Stimulated activated CD8-positive, alpha-beta memory T cell treated with anti-CD3 and anti-CD28 coated beads, Interleukin-2, amount 100 ng/mL, for 48 hours (primary cell): ENCODE data around the gene SPRED1.

Source experiments
- DNase-seq, 2 donors: peaks; one replicate each; pipeline ENCODE4 v3.0.0-alpha.2; 2020; ENCODE audit warnings: low read depth in 2 of 2

Gene SPRED1

DNA sequence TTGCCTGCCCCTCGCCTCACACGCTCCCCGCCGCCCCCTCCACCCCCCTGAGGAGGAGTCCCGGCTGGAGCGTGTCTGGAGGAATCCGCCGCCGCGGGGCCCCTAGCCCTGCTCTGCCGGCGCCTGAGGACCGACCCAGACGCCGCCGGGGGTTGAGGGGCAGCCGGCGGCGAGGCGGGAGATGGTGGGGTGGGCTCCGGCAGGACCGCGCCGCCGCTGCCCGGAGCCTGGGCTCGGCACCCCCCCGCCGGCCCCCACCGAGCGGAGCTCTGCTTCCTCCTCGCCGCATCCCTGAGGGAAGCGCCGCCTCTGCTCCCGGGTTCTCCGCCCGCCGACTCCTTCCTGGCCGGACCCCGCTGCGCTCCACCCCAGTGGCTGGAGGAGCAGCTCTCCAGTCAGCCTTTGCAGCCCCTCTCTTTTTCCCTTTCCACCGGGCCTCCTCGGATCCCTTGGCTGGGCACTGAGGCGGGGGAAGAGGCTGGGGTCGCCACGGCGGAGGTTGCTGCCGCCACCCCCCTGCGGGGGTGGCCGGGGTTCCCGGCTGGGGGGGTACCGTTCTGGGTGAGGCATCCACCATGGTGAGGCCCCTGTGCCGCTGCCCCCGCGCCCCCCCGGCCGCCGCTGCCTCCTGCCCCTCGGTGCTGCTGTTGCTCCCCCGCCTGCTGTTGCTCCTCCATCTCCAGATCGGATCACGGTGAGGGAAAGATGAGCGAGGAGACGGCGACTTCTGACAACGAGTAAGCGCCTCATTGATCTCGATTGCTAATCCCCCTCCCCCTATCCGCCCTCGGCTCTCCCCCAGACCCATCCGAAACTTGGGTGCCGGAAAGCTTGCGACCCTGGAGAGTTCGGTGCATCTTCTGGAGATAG, at the start of gene SPRED1:
Gene SPRED1, plus strand, starts transcription at position 356 of the 870 bp plus-strand sequence. Its CDS starts 350 bp downstream, at position 706.
- peak; percentile 3 to 11 for DNase-seq

DNA sequence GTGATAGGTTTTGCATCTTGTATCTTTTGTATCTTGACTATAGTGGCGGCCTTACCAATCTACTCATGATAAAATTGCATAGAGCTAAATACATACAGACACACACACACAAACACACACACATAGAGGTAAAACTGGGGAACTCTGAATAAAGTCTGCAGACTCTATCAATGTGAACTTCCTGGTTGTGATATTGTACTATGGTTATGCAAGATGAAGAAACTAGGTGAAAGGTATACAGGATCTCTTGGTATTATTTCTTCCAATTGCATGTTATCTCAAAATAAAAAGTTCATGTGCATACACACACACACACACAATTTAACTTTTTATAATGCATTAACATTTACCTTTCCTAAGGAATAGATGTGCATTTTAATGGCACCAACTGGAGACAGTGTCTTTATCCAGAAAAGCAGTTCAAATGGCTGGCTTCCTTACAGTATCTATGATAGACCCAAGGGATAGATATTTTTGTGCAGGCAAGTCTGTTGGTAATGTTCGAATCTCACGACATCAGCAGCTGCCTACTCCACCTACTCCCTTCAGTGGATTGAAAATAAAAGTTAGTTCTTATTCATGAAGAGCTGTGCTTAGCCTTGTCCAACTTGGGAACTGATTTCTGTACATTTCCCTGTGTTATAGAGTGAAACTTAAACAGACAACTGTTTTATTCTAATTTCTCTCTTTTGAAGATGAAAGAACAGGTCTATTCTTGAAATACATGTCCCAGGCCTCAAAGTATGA, 46.9 kb upstream of the SPRED1 start:
- no peak for DNase-seq

DNA sequence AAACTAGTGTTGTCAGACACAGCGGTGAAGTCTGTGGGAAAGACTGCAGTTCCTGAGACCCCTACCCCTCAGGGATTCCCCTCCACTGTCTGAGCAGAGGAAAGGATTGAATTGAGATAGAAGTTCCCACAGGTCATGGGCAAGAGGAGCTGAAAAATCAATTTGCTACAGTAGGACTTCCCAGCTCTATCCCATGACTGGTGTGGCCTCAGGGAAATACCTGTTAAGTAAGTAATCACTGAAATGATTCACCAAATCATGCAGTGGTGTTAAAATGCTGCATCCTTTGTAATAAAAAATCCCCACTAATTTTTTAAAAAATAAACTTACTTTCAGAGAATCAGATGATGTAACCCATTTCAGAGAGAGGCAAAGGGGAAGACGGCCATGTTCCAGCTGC, 45.0 kb upstream of the SPRED1 start:
- DNase-seq: no peak

DNA sequence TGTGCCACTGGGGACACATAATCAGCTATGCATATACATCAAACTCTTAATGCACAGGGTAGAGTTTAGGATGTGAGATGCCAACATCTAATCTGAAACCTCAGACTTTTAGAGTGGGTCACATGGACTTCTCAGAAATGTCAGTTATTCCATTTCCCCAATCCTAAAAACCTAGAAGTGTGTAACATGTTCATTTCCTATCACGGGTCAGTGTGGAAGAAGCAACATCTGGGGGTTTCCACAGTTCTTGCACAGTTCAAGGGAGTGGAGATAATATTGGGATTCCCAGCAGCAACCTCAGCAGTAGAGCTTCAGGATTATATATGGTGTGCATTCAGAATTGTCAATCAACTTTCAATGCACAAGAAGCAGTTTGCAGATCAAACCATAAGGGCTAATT, 44.4 kb upstream of the SPRED1 start:
- DNase-seq: no peak

DNA sequence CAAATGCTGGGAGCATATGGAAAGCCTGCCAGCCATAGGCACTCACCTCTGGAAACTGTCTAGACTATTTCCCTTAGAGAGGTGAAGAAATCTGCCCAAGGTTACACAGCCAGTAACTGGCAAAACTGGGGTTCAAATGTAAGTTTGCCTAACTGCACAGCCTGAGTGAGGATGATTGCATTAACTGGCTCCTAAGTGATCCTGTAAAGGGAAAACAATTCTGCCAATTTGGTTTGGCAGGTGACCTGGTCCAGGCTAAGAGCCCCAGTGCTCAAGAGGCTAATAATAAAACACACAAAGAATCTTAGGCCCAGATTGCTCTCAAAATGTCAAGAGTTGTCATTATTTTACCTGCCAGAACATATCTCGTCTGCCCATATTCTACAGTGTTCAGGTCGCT, 43.9 kb upstream of the SPRED1 start:
- no peak for DNase-seq

DNA sequence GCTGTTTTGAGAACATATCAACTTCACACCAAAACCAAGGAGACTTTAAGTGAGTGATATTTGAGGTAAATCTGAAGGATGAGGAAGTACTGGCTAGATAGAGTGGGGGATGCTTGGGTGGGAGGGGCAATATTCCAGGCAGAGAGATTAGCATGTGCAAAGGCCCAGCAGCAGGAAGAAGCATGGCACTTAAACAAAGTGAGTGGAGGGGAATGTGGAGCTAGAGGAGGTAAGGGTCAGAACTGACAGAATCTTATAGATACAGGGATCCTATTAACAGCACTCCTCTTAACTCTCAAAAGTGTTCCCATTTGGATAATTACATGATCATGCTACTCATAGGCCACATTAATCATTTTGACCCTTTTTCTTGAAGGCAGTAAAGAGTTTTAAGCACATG, 41.4 kb upstream of the SPRED1 start:
- no peak for DNase-seq

DNA sequence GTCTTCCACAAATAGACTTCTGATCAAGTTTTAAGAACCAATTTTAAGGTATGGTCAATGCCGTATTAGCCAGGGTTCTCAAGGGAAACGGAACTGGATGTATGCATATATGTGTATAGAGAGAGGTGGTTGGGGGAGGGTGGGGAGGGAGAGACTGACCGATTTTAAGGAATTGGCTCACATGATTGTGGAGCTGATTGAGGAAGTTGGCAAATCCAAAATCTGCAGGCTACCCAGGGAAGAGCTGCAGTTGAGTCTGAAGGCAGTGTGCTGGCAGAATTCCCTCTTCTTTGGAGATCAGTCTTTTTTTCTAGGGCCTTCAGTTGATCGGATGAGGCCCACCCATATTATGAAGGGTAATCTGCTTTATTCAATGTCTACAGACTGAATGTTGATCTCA, 40.8 kb upstream of the SPRED1 start:
- DNase-seq: no peak

DNA sequence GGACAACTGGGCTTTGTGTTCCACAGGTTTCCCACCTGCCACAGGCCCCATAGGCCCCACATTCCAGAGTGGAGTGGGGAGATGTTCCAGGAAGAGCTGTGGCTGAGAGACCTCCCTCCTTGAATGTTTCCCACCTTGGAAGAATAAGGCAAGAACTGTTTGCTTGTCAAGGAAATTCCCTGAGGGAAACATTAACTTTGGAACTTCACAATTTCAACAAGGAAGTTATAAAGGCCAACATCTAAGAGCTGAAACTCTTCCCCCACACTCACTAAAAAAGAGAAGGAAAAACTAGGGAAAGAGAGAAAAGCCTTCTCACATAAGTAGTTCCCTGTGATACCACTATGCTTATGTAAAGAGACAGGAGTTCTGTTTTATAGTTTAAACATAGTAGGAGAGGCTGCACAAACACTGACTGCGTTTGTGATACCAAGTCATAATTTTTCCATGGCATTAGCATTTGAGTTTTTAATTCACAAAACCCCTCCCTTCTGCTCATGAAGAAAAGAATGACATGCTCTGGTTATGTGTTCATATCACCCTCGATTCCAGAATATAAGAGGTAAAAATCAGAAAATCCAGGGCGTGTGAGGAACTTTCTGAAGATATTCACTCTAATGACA, 39.8 kb upstream of the SPRED1 start:
- DNase-seq: no peak

DNA sequence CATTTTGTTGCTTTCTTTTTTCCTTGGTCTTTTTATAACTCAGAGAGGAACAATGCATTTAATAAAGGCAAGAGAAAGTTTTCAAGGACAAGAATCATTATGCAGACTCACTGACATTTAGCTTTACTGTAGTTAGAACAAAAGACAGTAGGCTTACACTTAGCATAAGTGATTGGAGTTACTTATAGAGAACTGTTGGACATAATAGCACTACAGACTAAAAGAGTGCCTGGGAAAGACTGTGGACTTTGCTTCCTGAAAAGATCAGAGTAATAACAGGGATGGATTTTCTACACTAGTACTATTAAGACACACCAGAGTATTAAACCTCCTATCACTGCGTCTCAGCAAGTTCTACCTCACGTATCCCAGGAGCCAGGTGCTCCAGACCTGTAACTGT, 39.3 kb upstream of the SPRED1 start:
- no peak for DNase-seq

DNA sequence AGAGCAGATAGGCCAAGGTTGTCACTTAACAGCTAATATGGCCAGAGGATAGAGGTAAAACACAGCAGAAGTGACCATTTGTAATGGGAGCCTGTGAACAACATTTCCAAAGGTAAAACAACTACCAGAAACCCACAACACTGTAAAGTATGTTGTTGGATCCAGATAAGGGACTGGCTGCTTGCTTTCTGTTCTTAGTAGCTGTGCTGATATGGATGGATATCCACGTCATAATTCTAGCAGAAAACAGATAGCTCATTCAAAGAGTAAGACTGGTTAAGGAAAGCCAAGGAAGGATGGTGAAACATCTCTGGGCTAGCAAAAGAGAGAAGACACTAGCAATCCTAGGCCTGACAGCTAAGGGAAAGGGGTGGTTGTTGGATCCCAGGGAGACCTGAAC, 36.9 kb upstream of the SPRED1 start:
- DNase-seq: no peak

DNA sequence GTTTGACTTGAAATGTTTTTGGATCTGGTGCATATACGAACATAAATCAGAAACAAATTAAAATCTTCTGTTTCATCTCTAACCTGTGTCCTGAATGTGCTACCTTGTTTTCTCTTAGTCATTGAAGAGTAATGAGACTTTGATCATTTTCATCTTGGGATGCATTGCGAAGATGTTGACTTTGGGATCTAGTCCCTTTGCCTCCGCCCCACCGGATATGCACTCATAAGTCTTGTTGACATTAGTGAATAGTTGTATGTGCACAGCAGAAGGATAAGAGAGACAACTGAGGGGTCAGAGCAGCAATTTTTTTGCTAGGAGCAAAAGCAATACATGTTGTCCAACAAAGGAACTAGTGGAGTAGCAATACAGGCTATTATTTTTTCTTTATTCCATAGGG, 35.9 kb upstream of the SPRED1 start:
- DNase-seq: no peak

DNA sequence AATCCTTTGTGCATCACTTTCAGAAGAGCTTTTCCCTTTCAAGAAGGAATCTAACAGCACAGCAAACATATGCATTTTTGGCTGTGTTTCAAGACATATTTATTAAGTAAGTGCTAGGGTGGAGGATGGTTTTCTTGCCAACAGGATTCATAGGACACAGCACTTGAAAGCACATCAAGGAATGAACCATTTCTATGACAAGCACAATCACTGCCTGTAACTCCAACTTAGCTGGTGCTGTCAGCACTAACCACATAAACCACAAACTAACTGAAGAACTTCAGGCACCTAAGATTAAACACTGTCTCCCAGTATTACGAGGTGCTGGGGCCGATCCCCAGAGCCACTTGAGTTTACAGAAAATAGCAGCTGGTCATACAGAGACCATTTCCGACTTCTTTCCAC, 35.4 kb upstream of the SPRED1 start:
- no peak for DNase-seq

DNA sequence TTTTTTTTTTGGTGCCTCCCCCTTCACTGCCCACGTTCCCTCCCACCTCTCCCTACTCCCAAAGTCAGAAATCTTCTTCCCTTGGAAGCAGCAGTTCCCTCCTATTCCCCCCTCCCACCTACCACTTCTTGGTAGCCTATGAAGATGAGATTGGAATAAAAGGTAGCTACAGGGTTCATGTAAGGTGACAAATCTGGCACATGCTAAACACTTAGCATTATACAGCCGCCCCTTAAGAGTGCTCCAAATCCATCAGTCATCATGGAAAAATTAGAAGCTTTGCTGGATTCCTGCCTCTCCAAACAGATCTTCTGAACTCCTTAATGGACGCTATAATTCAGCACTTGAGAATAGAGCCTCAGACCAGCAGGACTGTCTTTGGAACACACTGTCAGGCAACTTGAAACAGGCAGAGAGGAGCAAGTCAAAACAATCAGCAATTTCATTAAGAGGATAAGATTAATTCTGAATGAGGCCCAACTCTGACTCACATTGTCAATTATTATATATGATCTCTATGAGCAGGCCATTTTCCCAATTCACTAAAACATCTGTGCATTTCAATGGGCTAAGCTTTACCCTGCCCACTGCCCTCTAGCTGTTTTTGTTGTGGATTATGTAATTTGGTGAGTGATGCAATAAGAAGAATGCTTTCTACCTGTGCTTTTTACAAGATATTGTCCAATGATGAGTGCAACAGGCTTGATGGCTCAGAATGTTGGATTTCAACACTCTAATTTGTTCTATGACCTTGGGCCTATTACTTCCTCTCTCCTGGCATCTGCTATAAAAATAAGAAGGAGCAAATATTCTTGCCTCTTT, 34.6 kb upstream of the SPRED1 start:
- DNase-seq: no peak

DNA sequence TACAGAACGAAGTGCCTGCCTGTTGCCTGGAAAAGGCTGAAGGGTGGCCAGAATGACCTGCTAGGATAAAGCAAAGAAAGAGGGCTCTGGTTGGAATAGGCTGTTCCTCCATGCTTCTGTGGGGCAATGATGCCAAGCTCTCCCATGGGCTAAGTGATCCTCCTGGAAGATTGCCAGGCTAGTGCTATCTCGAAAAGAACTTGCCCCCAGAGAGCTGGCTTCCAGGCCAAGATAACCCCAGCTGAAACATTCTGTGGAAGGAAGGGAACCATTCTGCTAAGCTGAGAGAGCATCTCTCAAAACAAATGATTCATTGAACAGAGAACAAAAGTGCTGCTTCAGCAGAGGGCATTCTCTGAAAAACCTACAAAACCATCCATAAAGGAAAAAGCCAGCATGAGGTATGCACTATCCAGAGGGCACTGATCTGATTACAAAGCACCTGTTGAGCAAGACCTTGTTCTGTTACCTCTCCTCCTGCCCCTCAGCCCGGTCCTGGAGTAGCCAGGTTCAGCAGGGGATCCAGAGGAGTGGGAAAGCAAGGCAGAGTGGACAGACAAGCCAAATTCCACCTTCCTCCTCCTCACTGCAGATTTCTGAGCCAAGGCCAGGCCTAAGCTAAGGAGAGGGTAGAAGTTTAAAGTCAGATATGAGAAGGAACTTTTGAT, 31.9 kb upstream of the SPRED1 start:
- DNase-seq: no peak

DNA sequence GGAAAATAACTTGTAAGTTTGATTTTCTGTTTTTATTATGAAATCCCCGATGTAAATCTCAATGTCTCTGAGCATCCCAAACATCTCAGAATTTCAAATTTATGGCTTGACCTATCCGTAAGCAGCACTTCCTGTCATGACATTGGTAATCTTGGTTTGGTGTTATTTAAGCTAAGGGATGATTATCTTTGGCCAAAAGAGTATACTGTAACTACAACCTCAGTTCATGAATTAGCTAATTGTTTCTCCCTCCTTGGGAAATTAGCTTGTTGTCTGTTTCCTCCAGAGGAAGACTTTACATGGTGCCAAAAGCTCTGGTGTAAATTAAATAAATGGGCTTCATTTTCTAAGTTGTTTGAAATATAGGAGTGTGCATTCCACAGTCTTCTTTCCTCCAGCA, 28.1 kb upstream of the SPRED1 start:
- no peak for DNase-seq

DNA sequence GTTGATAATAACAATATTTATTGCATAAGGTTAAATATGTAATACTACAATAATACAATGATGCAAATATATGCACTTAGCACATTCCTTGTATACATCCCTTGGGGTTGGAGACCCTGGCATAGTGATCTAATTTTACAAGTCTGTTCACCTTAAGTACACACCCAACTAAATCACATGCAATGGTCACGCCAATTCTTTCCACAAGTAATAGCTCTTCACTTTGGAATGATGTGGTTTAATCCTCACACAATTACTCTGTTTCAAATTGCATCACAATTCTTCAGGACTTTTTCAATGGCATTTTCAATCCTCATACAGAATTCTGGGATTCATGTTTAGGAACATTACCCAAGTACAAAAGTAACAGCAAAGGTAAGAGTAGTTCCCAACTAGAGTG, 27.3 kb upstream of the SPRED1 start:
- DNase-seq: no peak

DNA sequence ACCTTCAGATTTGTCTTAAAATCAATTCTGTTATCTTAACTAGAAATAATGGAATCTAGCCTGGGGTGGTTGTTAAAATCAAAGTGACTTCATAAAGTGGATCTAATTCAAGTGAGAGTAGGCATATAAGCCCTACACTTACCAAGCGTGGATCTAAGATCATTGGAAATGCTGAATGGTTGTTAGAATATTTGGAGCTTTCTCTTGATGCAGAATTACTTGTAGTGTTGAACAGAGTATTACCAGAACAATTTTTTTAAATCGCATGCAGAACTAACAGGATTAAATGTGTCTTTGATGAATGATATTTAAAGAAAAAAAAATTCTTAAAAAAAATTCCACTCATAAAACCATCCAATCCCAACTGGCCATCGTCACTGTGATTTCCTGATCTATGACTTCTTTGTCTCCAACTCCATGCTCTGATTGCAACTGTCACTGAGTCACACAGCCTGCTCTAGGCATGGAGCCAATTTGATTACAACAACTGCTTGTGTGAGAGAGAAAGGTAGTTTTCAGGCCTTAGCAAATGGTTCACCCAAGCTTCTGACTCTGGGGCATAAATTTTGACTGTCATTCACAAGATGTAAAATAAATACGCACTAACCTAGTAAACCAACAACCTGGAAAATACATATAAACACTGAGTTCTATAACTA, 25.9 kb upstream of the SPRED1 start:
- DNase-seq: no peak

DNA sequence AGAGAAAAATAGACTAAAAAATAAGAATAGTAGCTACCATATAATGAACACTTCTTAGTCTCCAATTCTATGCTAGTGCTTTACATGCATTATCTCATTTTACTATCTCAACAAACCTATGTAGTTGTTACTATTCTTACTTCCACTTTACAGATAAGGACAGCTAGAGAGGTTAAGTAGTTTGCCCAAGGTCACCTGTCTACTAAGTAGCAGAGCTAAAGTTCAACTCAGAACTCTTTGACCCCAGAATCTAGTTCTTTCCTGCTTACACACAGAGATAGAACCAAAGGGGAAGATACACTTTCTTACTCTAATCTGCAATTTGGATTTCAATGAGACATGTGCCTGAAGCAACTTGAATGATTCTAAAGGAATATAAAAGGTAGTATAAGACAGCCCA, 24.7 kb upstream of the SPRED1 start:
- no peak for DNase-seq

DNA sequence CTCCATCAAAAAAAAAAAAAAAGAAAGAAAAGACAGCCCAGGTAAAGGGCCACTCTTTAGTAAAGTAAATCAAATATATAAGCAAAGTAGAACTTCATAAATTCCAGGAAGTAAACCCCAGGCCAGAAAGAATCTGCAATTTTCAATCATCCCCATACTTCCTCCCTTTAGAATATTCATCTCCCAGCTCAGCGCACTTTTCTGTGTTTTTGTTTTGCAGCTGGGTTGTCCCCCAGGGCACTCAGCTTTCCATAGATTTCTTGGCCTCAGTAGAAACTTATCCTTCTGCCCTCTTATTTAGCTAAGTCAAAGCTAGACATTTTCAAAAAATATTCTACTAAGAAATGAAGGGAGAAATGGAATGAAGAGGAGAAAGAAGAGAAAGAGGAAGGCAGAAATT, 24.0 kb upstream of the SPRED1 start:
- no peak for DNase-seq

DNA sequence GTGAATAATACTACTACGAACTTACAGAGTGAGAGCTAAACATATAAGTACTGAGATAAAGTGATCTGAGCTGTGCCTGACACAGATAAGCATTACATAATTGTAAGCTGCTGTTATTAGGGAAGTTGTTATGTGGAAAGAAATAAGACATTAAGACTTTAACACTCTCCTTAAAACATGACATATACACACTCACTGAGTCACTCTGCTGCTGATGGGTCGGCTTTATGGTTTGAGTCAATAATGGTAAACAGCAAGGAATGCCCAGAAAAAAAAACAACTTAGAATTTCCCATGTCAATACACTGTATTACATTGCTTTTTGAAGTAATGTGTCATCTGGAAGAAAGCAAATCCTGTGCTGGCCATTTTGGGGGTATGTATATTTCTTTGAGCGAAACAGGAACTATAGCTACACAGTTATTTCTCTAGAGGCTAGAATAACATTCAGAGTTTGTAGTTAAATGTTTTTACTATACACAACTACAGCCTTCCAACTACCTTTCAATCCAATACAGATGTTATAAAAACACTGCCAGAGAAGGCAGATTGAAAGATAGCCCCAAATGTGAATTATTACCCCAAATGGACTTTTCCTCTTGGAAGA, 22.8 kb upstream of the SPRED1 start:
- DNase-seq: no peak
